ENCODE results near the gene HES4.

Gene HES4

GRCh38 chr1:955474-955873 is 44.4 kb downstream of the HES4 start:
- in situ Hi-C loops (cut with HindIII; ENCODE audit: low pct_unique_long_range_greater_than_20kb, low sequenced_read_pairs): no loop called here
- no peak for DNase-seq (ENCODE audit: low read depth in 1 of 2, low spot score in 1 of 2)

GRCh38 chr1:954927-955326 is 45.0 kb downstream of the HES4 start:
- in situ Hi-C loops (cut with HindIII; ENCODE audit: low pct_unique_long_range_greater_than_20kb, low sequenced_read_pairs): no loop called here

More at GRCh38 chr1:955474-955873, 44.4 kb downstream of the HES4 start:
- TF ChIP-seq JUND (IDR thresholded peaks at IDR 0.05; ENCODE audit: low read depth): no peak

GRCh38 chr1:953524-954320 is 46.2 kb downstream of the HES4 start:
- in situ Hi-C loops (cut with HindIII; ENCODE audit: low pct_unique_long_range_greater_than_20kb, low sequenced_read_pairs): no loop called here
- no peak for TF ChIP-seq JUND (IDR thresholded peaks at IDR 0.05; ENCODE audit: low read depth)
- no peak for DNase-seq (ENCODE audit: low read depth in 1 of 2, low spot score in 1 of 2)

More at GRCh38 chr1:954927-955326, 45.0 kb downstream of the HES4 start:
- no peak for DNase-seq (ENCODE audit: low read depth in 1 of 2, low spot score in 1 of 2)
- TF ChIP-seq JUND (IDR thresholded peaks at IDR 0.05; ENCODE audit: low read depth): no peak

GRCh38 chr1:952603-953002 is 47.3 kb downstream of the HES4 start:
- no peak for TF ChIP-seq JUND (IDR thresholded peaks at IDR 0.05; ENCODE audit: low read depth)
- no peak for DNase-seq (ENCODE audit: low read depth in 1 of 2, low spot score in 1 of 2)
- in situ Hi-C loops (cut with HindIII; ENCODE audit: low pct_unique_long_range_greater_than_20kb, low sequenced_read_pairs): no loop called here

- no peak for DNase-seq (ENCODE audit: low read depth in 1 of 2, low spot score in 1 of 2)
- TF ChIP-seq JUND (IDR thresholded peaks at IDR 0.05; ENCODE audit: low read depth): no peak
- in situ Hi-C loops (cut with HindIII; ENCODE audit: low pct_unique_long_range_greater_than_20kb, low sequenced_read_pairs): no loop called here
These were observed 47.7 kb downstream of the HES4 start for GRCh38 chr1:952201-952600.

GRCh38 chr1:951364-951763 is 48.5 kb downstream of the HES4 start:
- in situ Hi-C loops (cut with HindIII; ENCODE audit: low pct_unique_long_range_greater_than_20kb, low sequenced_read_pairs): no loop called here
- no peak for DNase-seq (ENCODE audit: low read depth in 1 of 2, low spot score in 1 of 2)
- TF ChIP-seq JUND (IDR thresholded peaks at IDR 0.05; ENCODE audit: low read depth): no peak

GRCh38 chr1:950881-951280 is 49.0 kb downstream of the HES4 start:
- TF ChIP-seq JUND (IDR thresholded peaks at IDR 0.05; ENCODE audit: low read depth): no peak
- DNase-seq (ENCODE audit: low read depth in 1 of 2, low spot score in 1 of 2): no peak
- in situ Hi-C loops (cut with HindIII; ENCODE audit: low pct_unique_long_range_greater_than_20kb, low sequenced_read_pairs): no loop called here

- no peak for TF ChIP-seq JUND (IDR thresholded peaks at IDR 0.05; ENCODE audit: low read depth)
- in situ Hi-C loops (cut with HindIII; ENCODE audit: low pct_unique_long_range_greater_than_20kb, low sequenced_read_pairs): no loop called here
- no peak for DNase-seq (ENCODE audit: low read depth in 1 of 2, low spot score in 1 of 2)
These were observed 49.6 kb downstream of the HES4 start for GRCh38 chr1:950268-950667.

Measured in T47D (cell line).